Hematopoietic multipotent progenitor cell treated with erythropoietin and hydrocortisone succinate and interleukin-3 and kit ligand, for 17 days (in vitro differentiated cells): Measurements from ENCODE around the gene CRIP3.
A peak's percentile ranks its signal among the peaks of the same experiment; 100 is the strongest.

Experiments
- DNase-seq: peaks from one replicate; pipeline ENCODE4 v3.0.0-alpha.2; 2015; ENCODE audit warnings: low spot score

The CRIP3 gene

GRCh38 chr6:43273707-43274106 is 34.9 kb downstream of the CRIP3 start:
- DNase-seq, result no peak

- no peak for DNase-seq
These were observed 36.7 kb downstream of the CRIP3 start for GRCh38 chr6:43271944-43272343.

- no peak for DNase-seq
These were observed 37.4 kb downstream of the CRIP3 start for GRCh38 chr6:43271103-43271815.

- no peak for DNase-seq
These were observed 39.2 kb downstream of the CRIP3 start for GRCh38 chr6:43269273-43270007.

- no peak for DNase-seq
These were observed 39.8 kb downstream of the CRIP3 start for GRCh38 chr6:43268782-43269272.

GRCh38 chr6:43268355-43268700 is 40.3 kb downstream of the CRIP3 start:
- DNase-seq, result no peak

GRCh38 chr6:43267619-43268354 is 40.8 kb downstream of the CRIP3 start:
- no peak for DNase-seq

GRCh38 chr6:43265564-43265963 is 43.1 kb downstream of the CRIP3 start:
- DNase-seq, result no peak

GRCh38 chr6:43264599-43265145 is 44.0 kb downstream of the CRIP3 start:
- DNase-seq, result no peak

- DNase-seq, result peak; percentile 38
These were observed 45.1 kb downstream of the CRIP3 start for GRCh38 chr6:43263314-43264178.

GRCh38 chr6:43262780-43263313 is 45.8 kb downstream of the CRIP3 start:
- no peak for DNase-seq

- no peak for DNase-seq
These were observed 46.4 kb downstream of the CRIP3 start for GRCh38 chr6:43262000-43262779.

- no peak for DNase-seq
These were observed 47.4 kb downstream of the CRIP3 start for GRCh38 chr6:43261198-43261597.

GRCh38 chr6:43260791-43261190 is 47.8 kb downstream of the CRIP3 start:
- DNase-seq, result no peak

GRCh38 chr6:43258807-43259686 is 49.6 kb downstream of the CRIP3 start:
- no peak for DNase-seq

- no peak for DNase-seq
These were observed 50.4 kb downstream of the CRIP3 start for GRCh38 chr6:43258180-43258579.

- no peak for DNase-seq
These were observed 51.1 kb downstream of the CRIP3 start for GRCh38 chr6:43257367-43258145.

- DNase-seq, result no peak
These were observed 51.8 kb downstream of the CRIP3 start for GRCh38 chr6:43256670-43257366.
